PC-3 (cell line): ENCODE results near the gene SPDYE2.
"Not testable (repeated sequence)": the region's sequence is repeated elsewhere in the genome, so short reads cannot be mapped to it uniquely, and the experiment has no call there.

Source experiments
- CTCF ChIP-seq: fragments of 300-600 bp; sonication (generic); conservative IDR thresholded peaks from 2 replicates; pipeline ENCODE4 v1.5.1; 2017; ENCODE audit warnings: antibody characterized with exemption, low read depth, mild to moderate bottlenecking, low read length
- EZH2 ChIP-seq: fragments of 300-600 bp; sonication (generic); IDR thresholded peaks from one replicate; pipeline ENCODE4 v1.6.1; 2017; ENCODE audit warnings: antibody characterized with exemption, mild to moderate bottlenecking, low read length; ENCODE audit not compliant: unreplicated experiment

- TF ChIP-seq CTCF, EZH2: not testable (repeated sequence)
Measured at GRCh38 chr7:102583495-102583894, 32.5 kb downstream of the SPDYE2 start.
